PFSK-1 (cell line): ENCODE measurements around the gene DUSP6.

Experiments
- POLR2AphosphoS5 ChIP-seq: IDR thresholded peaks from 2 replicates; pipeline ENCODE4 v1.6.1; 2012; ENCODE audit warnings: low read depth, mild to moderate bottlenecking, control low read depth, low read length, moderate library complexity
- TAF1 ChIP-seq: IDR thresholded peaks from 2 replicates; pipeline ENCODE4 v1.6.1; 2012; ENCODE audit warnings: low read length, control low read depth, borderline replicate concordance; ENCODE audit not compliant: insufficient read depth
- TF ChIP-seq, protein P1 (sequence below), 2 experiments: IDR thresholded peaks; 2 replicates each; pipeline versions ENCODE4 v1.6.1 to v1.8.0; 2011 to 2012; ENCODE audit warnings: low read depth in 2 of 2, low read length in 2 of 2, control low read depth in 1 of 2, inconsistent platforms in 1 of 2, mild to moderate bottlenecking in 1 of 2, moderate library complexity in 1 of 2; ENCODE audit not compliant: insufficient read depth in 1 of 2

GRCh38 chr12:89373763-89374572 lies 21.7 kb upstream of the DUSP6 start:
- no peak for TF ChIP-seq POLR2AphosphoS5
- TF ChIP-seq TAF1: no peak
- TF ChIP-seq, protein P1, sequence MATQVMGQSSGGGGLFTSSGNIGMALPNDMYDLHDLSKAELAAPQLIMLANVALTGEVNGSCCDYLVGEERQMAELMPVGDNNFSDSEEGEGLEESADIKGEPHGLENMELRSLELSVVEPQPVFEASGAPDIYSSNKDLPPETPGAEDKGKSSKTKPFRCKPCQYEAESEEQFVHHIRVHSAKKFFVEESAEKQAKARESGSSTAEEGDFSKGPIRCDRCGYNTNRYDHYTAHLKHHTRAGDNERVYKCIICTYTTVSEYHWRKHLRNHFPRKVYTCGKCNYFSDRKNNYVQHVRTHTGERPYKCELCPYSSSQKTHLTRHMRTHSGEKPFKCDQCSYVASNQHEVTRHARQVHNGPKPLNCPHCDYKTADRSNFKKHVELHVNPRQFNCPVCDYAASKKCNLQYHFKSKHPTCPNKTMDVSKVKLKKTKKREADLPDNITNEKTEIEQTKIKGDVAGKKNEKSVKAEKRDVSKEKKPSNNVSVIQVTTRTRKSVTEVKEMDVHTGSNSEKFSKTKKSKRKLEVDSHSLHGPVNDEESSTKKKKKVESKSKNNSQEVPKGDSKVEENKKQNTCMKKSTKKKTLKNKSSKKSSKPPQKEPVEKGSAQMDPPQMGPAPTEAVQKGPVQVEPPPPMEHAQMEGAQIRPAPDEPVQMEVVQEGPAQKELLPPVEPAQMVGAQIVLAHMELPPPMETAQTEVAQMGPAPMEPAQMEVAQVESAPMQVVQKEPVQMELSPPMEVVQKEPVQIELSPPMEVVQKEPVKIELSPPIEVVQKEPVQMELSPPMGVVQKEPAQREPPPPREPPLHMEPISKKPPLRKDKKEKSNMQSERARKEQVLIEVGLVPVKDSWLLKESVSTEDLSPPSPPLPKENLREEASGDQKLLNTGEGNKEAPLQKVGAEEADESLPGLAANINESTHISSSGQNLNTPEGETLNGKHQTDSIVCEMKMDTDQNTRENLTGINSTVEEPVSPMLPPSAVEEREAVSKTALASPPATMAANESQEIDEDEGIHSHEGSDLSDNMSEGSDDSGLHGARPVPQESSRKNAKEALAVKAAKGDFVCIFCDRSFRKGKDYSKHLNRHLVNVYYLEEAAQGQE (IDR thresholded peaks at IDR 0.05; ENCODE audit: insufficient read depth in 1 of 2, low read depth in 2 of 2, low read length in 2 of 2): no peak
